ENCODE measurements around the gene ATP2B3. TPM values are rescaled to one million over a fixed set of nuclear protein-coding genes. Genes with fewer than 3 reads are reported as not detected.

Gene ATP2B3
- total RNA-seq, 1 experiment from 2014 or later: 0.35 TPM

GRCh38 chrX:153494061-153494460 is 23.4 kb upstream of the ATP2B3 start:
- H2AK5ac ChIP-seq (ENCODE audit: insufficient read length, low read length): no peak overlapping the region
- H3K4me2 ChIP-seq (ENCODE audit: insufficient read depth, insufficient read length, low read length): no peak overlapping the region
- Mint-ChIP-seq H3K4me3 (peak overlapping the region in 1 of 2 experiments; percentile 17; a peak in 1 of 5 replicates), H3K27ac (no peak overlapping the region), H3K4me1 (peaks cover 0 to 7% of the 10 kb centered on the region in 2 experiments; a peak in 2 of 4 replicates), H3K9me3 (peaks cover 45 to 61% of the 10 kb centered on the region in 2 experiments), H3K27me3 (ENCODE audit: low read depth) (peaks cover 10% of the 10 kb centered on the region), H3K36me3 (ENCODE audit: insufficient read depth in 1 of 3, low read depth in 3 of 3) (peaks cover 0 to 2% (median 0%) of the 10 kb centered on the region in 3 experiments; a peak in 1 of 7 replicates)
- H2BK120ac ChIP-seq (ENCODE audit: low read depth, low read length, poor library complexity, severe bottlenecking): no peak overlapping the region
- H2AFZ ChIP-seq (ENCODE audit: low read length): no peak overlapping the region
- no peaks in the 10 kb centered on the region for H3K27me3 ChIP-seq (ENCODE audit: insufficient read depth, low read length)
- no peak overlapping the region for H3K4ac ChIP-seq (ENCODE audit: low read depth, low read length)
- H3T11ph ChIP-seq (ENCODE audit: low read length): no peak overlapping the region
- no peak overlapping the region for H2BK12ac ChIP-seq (ENCODE audit: insufficient read length, low read depth, low read length)
- H4K20me1 ChIP-seq (ENCODE audit: control insufficient read depth, insufficient read depth, insufficient read length): no peaks in the 10 kb centered on the region
- no peak overlapping the region for H3K56ac ChIP-seq (ENCODE audit: insufficient read length, low read depth, low read length)
- no peak overlapping the region for H2BK20ac ChIP-seq (ENCODE audit: low read depth, low read length, poor library complexity, severe bottlenecking)
- TF ChIP-seq, protein P1, sequence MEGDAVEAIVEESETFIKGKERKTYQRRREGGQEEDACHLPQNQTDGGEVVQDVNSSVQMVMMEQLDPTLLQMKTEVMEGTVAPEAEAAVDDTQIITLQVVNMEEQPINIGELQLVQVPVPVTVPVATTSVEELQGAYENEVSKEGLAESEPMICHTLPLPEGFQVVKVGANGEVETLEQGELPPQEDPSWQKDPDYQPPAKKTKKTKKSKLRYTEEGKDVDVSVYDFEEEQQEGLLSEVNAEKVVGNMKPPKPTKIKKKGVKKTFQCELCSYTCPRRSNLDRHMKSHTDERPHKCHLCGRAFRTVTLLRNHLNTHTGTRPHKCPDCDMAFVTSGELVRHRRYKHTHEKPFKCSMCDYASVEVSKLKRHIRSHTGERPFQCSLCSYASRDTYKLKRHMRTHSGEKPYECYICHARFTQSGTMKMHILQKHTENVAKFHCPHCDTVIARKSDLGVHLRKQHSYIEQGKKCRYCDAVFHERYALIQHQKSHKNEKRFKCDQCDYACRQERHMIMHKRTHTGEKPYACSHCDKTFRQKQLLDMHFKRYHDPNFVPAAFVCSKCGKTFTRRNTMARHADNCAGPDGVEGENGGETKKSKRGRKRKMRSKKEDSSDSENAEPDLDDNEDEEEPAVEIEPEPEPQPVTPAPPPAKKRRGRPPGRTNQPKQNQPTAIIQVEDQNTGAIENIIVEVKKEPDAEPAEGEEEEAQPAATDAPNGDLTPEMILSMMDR (conservative IDR thresholded peaks at IDR 0.05): no peak
- H4K91ac ChIP-seq (ENCODE audit: insufficient read length, low read depth, low read length): no peak overlapping the region
- H4K8ac ChIP-seq (replicated peaks; ENCODE audit: insufficient read length, low read depth, low read length): no peak overlapping the region
- no peak overlapping the region for H3K14ac ChIP-seq (ENCODE audit: insufficient read depth, low read length)
- H3K23ac ChIP-seq (ENCODE audit: insufficient read length, low read depth, low read length): no peak overlapping the region
- H3K9me3 ChIP-seq (ENCODE audit: control insufficient read depth, low read depth, low read length): peaks cover 24% of the 10 kb centered on the region
- no peak overlapping the region for H3K27ac ChIP-seq (ENCODE audit: insufficient read length, low read depth, low read length)
- DNase-seq: no peak
- H3K79me2 ChIP-seq (ENCODE audit: insufficient read depth, low read length): no peaks in the 10 kb centered on the region
- no peaks in the 10 kb centered on the region for H3K79me1 ChIP-seq (ENCODE audit: insufficient read depth, low read depth, low read length, poor library complexity, severe bottlenecking)
- no CpG with 5 or more reads among the region's 12 CpGs for WGBS (ENCODE audit: extremely low coverage, insufficient read length, low lambda C conversion rate)
- H2BK15ac ChIP-seq (ENCODE audit: low read depth, low read length): no peak overlapping the region
- no peak overlapping the region for H2BK5ac ChIP-seq (ENCODE audit: insufficient read length, low read length)
- H4K5ac ChIP-seq (ENCODE audit: insufficient read length, low read depth, low read length): no peak overlapping the region
- no peak overlapping the region for H3K18ac ChIP-seq (ENCODE audit: insufficient read length, low read depth, low read length)
- H3K23me2 ChIP-seq (ENCODE audit: insufficient read length, low read depth, low read length, poor library complexity, severe bottlenecking): no peaks in the 10 kb centered on the region
- no peak overlapping the region for H3K9ac ChIP-seq (ENCODE audit: extremely low read depth, insufficient read length, low read length)
- no peaks in the 10 kb centered on the region for H3K4me1 ChIP-seq (ENCODE audit: insufficient read depth, low read length)

Measured in H9 (cell line).